Right cardiac atrium (tissue), 5 donors: ENCODE measurements around the gene EHD4. TPM values are rescaled to one million over a fixed set of nuclear protein-coding genes. Genes with fewer than 3 reads are reported as not detected.

Experiments
- ATAC-seq, 2 donors: fragments of 200-7000 bp; cut with Tn5 transposase; one replicate each; pipeline versions ENCODE4 v1.8.0 to v1.9.1; 2020; ENCODE audit warnings: moderate library complexity in 2 of 2, mild to moderate bottlenecking in 1 of 2
- DNase-seq, 3 donors: peaks; one replicate each; pipeline ENCODE4 v3.0.0-alpha.2; 2020
- H3K27ac ChIP-seq: one replicate; pipeline ENCODE4 v1.5.1; 2013; ENCODE audit warnings: mild to moderate bottlenecking, low read length, control low read depth, moderate library complexity
- H3K27me3 ChIP-seq: one replicate; pipeline ENCODE4 v1.6.1; 2013; ENCODE audit not compliant: control insufficient read depth, insufficient read depth
- H3K4me1 ChIP-seq: one replicate; pipeline ENCODE4 v1.6.1; 2013; ENCODE audit warnings: low read length; ENCODE audit not compliant: control insufficient read depth, insufficient read depth
- H3K4me3 ChIP-seq: one replicate; pipeline ENCODE4 v1.5.1; 2013; ENCODE audit warnings: low read length, control low read depth
- H3K9me3 ChIP-seq: one replicate; pipeline ENCODE4 v1.6.1; 2013; ENCODE audit warnings: low read length; ENCODE audit not compliant: control insufficient read depth
- WGBS: extraction: QIAGEN DNeasy Blood & Tissue Kit; methylation state at CpG from one replicate; pipeline ENCODE4 v1.1.7; 2013; 5-methylcytosine and 5-hydroxymethylcytosine counted together
- intact Hi-C, 4 donors: fragments of 100-400 bp; cut with DNase I; formaldehyde crosslinking; loops; one replicate each; pipeline versions ENCODE4 v1.11.0 to v1.14.0; 2022 to 2023
- polyA plus RNA-seq: library from polyadenylated mRNA; stranded (reverse); fragments of 200-250 nt; gene quantifications from one replicate; pipeline ENCODE4 v1.2.3, GENCODE V29; 2013
- total RNA-seq, 4 donors: library from RNA; stranded (reverse); fragmentation: NEBNext Ultra II Directional; extraction: Animal tissue kit (Norgen Biotek cat#: 25700); gene quantifications; one replicate each; pipeline ENCODE4 v1.2.1, GENCODE V29; 2021
- donor health status: healthy with polysubstance abuse.
- donor health status: DM: no; HTN: yes; CAD: no.
- donor health status: DM: no; HTN: no; CAD: no.
- donor health status: DM: no; HTN: yes; CAD: no; lungs with severe emphysema.
- donor health status: DM: yes; HTN: yes; CAD: no.

Gene EHD4
- total and polyA plus RNA-seq, 5 donors = 26.3 to 37.4 (median 33.3) TPM

GRCh38 chr15:41934843-41935242, 37.5 kb downstream of the EHD4 start:
- intact Hi-C loops = loop anchor here in 1 of 4 donors (5.0 kb wide), 1 partner anchor 37 kb away; the partner anchor contains the start of gene EHD4
- Histone ChIP-seq H3K27ac (peak overlapping the region; percentile 76), H3K9me3 (no peaks in the 10 kb centered on the region), H3K4me3 (no peak overlapping the region), H3K4me1 (peaks cover 26% of the 10 kb centered on the region), H3K27me3 (no peaks in the 10 kb centered on the region)
- 54% methylated on average over 4 of the region's 4 CpGs for WGBS
- peak in 1 of 3 donors; percentile 78 for DNase-seq
- ATAC-seq = peak; percentile 13 to 18

GRCh38 chr15:41933771-41934170, 38.6 kb downstream of the EHD4 start:
- Histone ChIP-seq H3K27ac (peak overlapping the region; percentile 10), H3K4me1 (peaks cover 32% of the 10 kb centered on the region), H3K27me3 (no peaks in the 10 kb centered on the region), H3K4me3 (no peak overlapping the region), H3K9me3 (no peaks in the 10 kb centered on the region)
- WGBS = 48% methylated on average over 10 of the region's 10 CpGs
- ATAC-seq = peak; percentile 16 to 73
- peak; percentile 52 to 64 (median 55) for DNase-seq
- intact Hi-C loops = no loop called here

DNA sequence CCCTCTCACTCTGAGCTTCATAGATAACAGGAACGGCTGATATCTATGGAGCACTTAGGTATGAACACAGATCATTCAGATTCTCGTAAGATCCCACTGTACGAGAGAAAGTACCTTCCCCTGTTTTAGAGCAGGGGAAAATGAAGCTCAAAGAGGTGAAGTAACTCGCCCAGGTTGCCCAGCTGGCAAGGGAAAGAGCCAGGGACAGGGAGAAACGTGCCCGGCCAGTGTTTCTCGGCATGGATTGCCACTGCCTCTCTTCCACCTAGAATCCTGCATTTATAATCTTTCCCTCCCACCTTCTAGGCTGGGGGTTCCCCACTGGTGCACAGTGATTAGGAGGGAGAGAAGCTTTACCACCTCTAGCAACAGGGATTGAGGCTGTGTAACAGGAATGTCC, 39.0 kb downstream of the EHD4 start:
- DNase-seq (no peak), ATAC-seq (no peak)
- intact Hi-C loops = no loop called here
- 65% methylated on average over 7 of the region's 7 CpGs for WGBS
- Histone ChIP-seq H3K27me3 (no peaks in the 10 kb centered on the region), H3K4me1 (peaks cover 35% of the 10 kb centered on the region), H3K9me3 (no peaks in the 10 kb centered on the region), H3K4me3 (no peak overlapping the region), H3K27ac (peak overlapping the region; percentile 50)

DNA sequence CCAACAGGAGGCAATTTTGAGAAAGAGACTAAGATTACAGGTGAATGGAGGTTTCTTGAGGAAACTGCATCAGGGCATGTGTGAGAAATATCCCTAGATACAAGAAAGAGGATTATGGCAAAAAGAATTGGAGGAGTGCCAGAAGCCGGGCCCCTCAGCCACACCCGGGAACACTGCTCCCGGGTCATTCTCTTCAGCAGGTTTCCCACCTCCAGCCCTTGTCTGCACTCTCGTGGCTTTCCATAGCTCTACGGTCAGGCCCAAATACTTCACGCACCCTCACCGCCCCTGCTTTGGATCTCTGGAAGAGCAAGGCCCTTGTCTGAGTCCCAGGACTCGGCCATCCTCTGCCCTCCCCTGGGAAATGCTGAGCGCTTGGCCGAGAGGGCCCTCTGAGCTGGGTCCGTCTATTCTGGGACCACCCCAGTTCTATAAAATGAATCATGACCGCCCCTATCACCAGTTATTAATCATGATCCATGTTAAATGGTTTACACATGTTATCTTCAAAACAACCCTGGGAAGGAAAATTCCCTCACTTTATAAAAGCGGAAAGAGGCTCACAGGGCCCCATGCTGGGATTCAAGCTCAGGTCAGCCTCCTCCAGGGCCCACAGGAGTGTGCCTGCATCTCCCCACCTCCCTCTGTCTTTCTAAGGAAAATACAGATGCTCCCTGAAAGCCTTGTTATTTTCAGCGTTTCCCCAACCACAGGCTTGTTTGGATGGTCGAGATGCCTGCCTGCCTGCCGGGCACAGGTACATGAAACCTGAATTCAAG, 39.7 kb downstream of the EHD4 start:
- WGBS = 55% methylated on average over 16 of the region's 16 CpGs
- intact Hi-C loops = no loop called here

DNA sequence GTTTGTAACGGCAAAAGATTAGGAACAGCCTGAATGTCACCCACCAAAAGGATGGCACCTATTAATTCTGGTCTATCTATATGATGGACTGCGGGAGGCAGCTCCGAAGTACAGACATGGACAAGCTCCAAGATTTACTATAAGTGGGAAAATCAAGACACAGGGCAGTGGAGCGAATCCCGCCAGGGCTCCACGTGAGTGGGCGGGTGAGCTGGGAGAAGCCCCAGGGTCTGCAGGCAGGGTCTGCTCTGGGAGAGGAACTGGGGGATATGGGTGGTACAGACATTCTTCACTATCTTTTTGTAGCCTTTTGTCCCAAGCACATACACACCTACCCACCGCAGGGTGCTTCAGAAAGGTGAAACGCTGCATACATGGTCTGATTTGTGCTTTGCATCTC, 40.3 kb downstream of the EHD4 start:
- H3K4me1 ChIP-seq = peaks cover 34% of the 10 kb centered on the region
- no peak overlapping the region for H3K4me3 ChIP-seq
- H3K27me3 ChIP-seq = no peaks in the 10 kb centered on the region
- DNase-seq = no peak
- intact Hi-C loops = no loop called here
- ATAC-seq = no peak
- H3K27ac ChIP-seq = no peak overlapping the region
- H3K9me3 ChIP-seq = no peaks in the 10 kb centered on the region
- WGBS = 90% methylated on average over 9 of the region's 9 CpGs

More for the DNA sequence above, 39.7 kb downstream of the EHD4 start:
- peak overlapping the region; percentile 36 for H3K27ac ChIP-seq
- ATAC-seq = no peak
- peak in 2 of 3 donors; percentile 46 to 49 for DNase-seq
- no peak overlapping the region for H3K4me3 ChIP-seq
- H3K4me1 ChIP-seq = peaks cover 37% of the 10 kb centered on the region
- H3K9me3 ChIP-seq = no peaks in the 10 kb centered on the region
- H3K27me3 ChIP-seq = no peaks in the 10 kb centered on the region

- 77% methylated on average over 2 of the region's 2 CpGs for WGBS
- intact Hi-C loops = no loop called here
- no peaks in the 10 kb centered on the region for H3K9me3 ChIP-seq
- no peak overlapping the region for H3K4me3 ChIP-seq
- DNase-seq (no peak), ATAC-seq (no peak)
- peaks cover 33% of the 10 kb centered on the region for H3K4me1 ChIP-seq
- no peaks in the 10 kb centered on the region for H3K27me3 ChIP-seq
- no peak overlapping the region for H3K27ac ChIP-seq
Observed at GRCh38 chr15:41930867-41931222, 41.5 kb downstream of the EHD4 start.

GRCh38 chr15:41930221-41930866, 42.0 kb downstream of the EHD4 start:
- DNase-seq = peak; percentile 80 to 88 (median 82)
- WGBS = 35% methylated on average over 8 of the region's 8 CpGs
- Histone ChIP-seq H3K9me3 (no peaks in the 10 kb centered on the region), H3K27me3 (no peaks in the 10 kb centered on the region), H3K27ac (peak overlapping the region; percentile 76), H3K4me1 (peaks cover 35% of the 10 kb centered on the region), H3K4me3 (no peak overlapping the region)
- intact Hi-C loops = no loop called here
- peak; percentile 73 to 75 for ATAC-seq

DNA sequence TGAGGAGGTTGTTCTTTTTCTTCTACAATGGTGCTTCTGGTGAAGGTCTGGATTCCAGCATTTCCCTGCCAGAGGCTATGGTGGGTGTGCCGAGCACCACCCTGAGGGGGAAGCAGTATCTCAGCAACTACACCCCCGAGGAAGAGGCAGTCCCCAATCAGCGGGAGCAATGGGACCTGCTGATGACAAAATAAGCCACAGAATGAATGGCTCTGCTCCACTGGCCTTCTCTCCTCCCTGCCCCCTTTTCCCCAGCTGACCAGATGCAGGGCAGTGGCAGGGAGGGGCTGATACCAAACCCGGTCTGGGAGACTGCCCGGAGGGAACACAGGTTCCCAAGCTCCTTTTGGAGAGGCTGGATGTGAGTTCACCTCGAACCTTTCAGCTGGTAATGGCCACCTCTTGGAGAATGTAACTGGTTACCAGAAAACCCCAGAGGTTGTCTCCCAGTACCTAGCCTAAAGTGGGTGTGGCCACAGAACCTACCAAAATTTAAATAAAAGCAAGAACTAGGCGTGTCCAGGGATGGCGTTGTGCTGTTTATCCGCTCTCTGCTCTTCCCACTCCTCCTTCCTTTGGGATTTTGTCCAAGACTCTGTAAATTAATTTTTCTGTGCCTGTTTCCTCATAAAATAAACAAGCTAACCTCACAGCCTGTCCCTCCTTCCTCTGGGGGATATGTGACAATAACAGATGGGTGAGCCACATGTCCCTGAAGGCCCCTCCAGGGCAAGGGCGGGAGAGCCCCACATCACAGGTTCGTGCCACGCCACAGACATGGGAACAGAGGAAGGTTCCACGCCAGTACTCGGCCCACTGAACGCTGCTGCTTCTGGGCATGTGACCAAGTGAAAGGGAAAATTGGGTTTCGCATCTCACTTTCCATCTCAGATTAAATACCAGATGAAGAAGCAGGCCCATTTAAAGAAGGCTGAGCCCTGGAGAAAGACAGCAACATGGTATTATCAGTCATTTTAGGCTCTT, 43.4 kb downstream of the EHD4 start:
- Histone ChIP-seq H3K4me1 (peaks cover 32% of the 10 kb centered on the region), H3K9me3 (no peaks in the 10 kb centered on the region), H3K27me3 (no peaks in the 10 kb centered on the region), H3K4me3 (no peak overlapping the region), H3K27ac (peak overlapping the region; percentile 74)
- 31% methylated on average over 16 of the region's 16 CpGs for WGBS
- ATAC-seq (peak; percentile 52 to 53), DNase-seq (peak; percentile 47 to 79 (median 69))
- intact Hi-C loops = no loop called here

GRCh38 chr15:41928100-41928499, 44.3 kb downstream of the EHD4 start:
- Histone ChIP-seq H3K4me3 (no peak overlapping the region), H3K27ac (peak overlapping the region; percentile 75), H3K4me1 (peaks cover 32% of the 10 kb centered on the region), H3K27me3 (no peaks in the 10 kb centered on the region), H3K9me3 (no peaks in the 10 kb centered on the region)
- intact Hi-C loops = no loop called here
- no peak for ATAC-seq
- 84% methylated on average over 6 of the region's 6 CpGs for WGBS
- peak in 1 of 3 donors; percentile 45 for DNase-seq

- peaks cover 28% of the 10 kb centered on the region for H3K4me1 ChIP-seq
- WGBS = 91% methylated on average over 3 of the region's 3 CpGs
Observed at GRCh38 chr15:41927536-41927935, 44.8 kb downstream of the EHD4 start.

More at GRCh38 chr15:41927536-41927935, 44.8 kb downstream of the EHD4 start:
- H3K9me3 ChIP-seq = no peaks in the 10 kb centered on the region
- intact Hi-C loops = no loop called here
- no peaks in the 10 kb centered on the region for H3K27me3 ChIP-seq
- ATAC-seq (no peak), DNase-seq (no peak)
- no peak overlapping the region for H3K4me3 ChIP-seq
- H3K27ac ChIP-seq = no peak overlapping the region
